Right renal pelvis (tissue), 4 donors: ENCODE results near the gene BEX3. TPM values are rescaled to one million over a fixed set of nuclear protein-coding genes. Genes with fewer than 3 reads are reported as not detected.
"Not testable (repeated sequence)": the region's sequence is repeated elsewhere in the genome, so short reads cannot be mapped to it uniquely, and the experiment has no call there.

Experiments
- DNase-seq, 4 donors: peaks; one replicate each; pipeline ENCODE4 v3.0.0-alpha.2; 2013; ENCODE audit warnings: low read depth in 4 of 4, low spot score in 3 of 4, missing footprints in 1 of 4
- polyA plus RNA-seq, 4 donors: library from polyadenylated mRNA; unstranded; fragments of 120-200 nt; gene quantifications; one replicate each; pipeline ENCODE4 v1.2.1, GENCODE V29; 2013; ENCODE audit not compliant: insufficient read length in 4 of 4

BEX3 gene
- polyA plus RNA-seq, 4 donors = 509 to 591 (median 575) TPM

GRCh38 chrX:103376979-103377324 is 614 bp downstream of the BEX3 start:
- DNase-seq = peak in 1 of 4 donors; percentile 39

- no peak for DNase-seq
Measured at GRCh38 chrX:103378990-103379389, 2.7 kb downstream of the BEX3 start.

- no peak for DNase-seq
Measured at GRCh38 chrX:103382877-103383276, 6.5 kb downstream of the BEX3 start.

GRCh38 chrX:103384672-103385071 is 8.3 kb downstream of the BEX3 start:
- no peak for DNase-seq

GRCh38 chrX:103385283-103385830 is 9.0 kb downstream of the BEX3 start:
- DNase-seq = not testable (repeated sequence)

GRCh38 chrX:103386332-103386731 is 10.0 kb downstream of the BEX3 start:
- no peak for DNase-seq

- no peak for DNase-seq
Measured at GRCh38 chrX:103393487-103393886, 17.1 kb downstream of the BEX3 start.

GRCh38 chrX:103396186-103396585 is 19.8 kb downstream of the BEX3 start:
- no peak for DNase-seq

GRCh38 chrX:103396660-103397059 is 20.3 kb downstream of the BEX3 start:
- DNase-seq = no peak

- no peak for DNase-seq
Measured at GRCh38 chrX:103397707-103398106, 21.4 kb downstream of the BEX3 start.

GRCh38 chrX:103398421-103398864 is 22.1 kb downstream of the BEX3 start:
- DNase-seq = no peak

- no peak for DNase-seq
Measured at GRCh38 chrX:103399744-103400143, 23.4 kb downstream of the BEX3 start.

GRCh38 chrX:103400931-103401330 is 24.6 kb downstream of the BEX3 start:
- DNase-seq = no peak

- peak; percentile 60 to 73 (median 65) for DNase-seq
Measured at GRCh38 chrX:103404231-103405008, 28.1 kb downstream of the BEX3 start.

GRCh38 chrX:103405009-103405333 is 28.6 kb downstream of the BEX3 start:
- no peak for DNase-seq

- DNase-seq = no peak
Measured at GRCh38 chrX:103406256-103406655, 29.9 kb downstream of the BEX3 start.

- no peak for DNase-seq
Measured at GRCh38 chrX:103407776-103408175, 31.4 kb downstream of the BEX3 start.

- DNase-seq = not testable (repeated sequence)
Measured at GRCh38 chrX:103411721-103412120, 35.4 kb downstream of the BEX3 start.

- DNase-seq = no peak
Measured at GRCh38 chrX:103413705-103414387, 37.5 kb downstream of the BEX3 start.

- no peak for DNase-seq
Measured at GRCh38 chrX:103414561-103414960, 38.2 kb downstream of the BEX3 start.

- DNase-seq = no peak
Measured at GRCh38 chrX:103415068-103415467, 38.7 kb downstream of the BEX3 start.

GRCh38 chrX:103415528-103415927 is 39.2 kb downstream of the BEX3 start:
- DNase-seq = no peak
